K562 (cell line): ENCODE results near the gene SACS. TPM values are rescaled to one million over a fixed set of nuclear protein-coding genes. Genes with fewer than 3 reads are reported as not detected.

Experiments used
- ATAC-seq: fragments of 200-7000 bp; cut with Tn5 transposase; 3 replicates; pipeline ENCODE4 v1.9.1; 2020; ENCODE audit warnings: moderate library complexity
- BruUV-seq: library from RNA; stranded (reverse); fragments of 400-500 nt; replicated peaks from 2 replicates; lab custom pipeline; 2021; lab: Mats Ljungman, UMichigan
- CTCF ChIA-PET: fragments of 300-600 bp; formaldehyde crosslinking; extraction: SDS; loops from one replicate; lab custom pipeline; 2021; ENCODE audit warnings: low intra/inter-chr PET ratio; lab: Yijun Ruan, JAX
- POLR2A ChIA-PET: fragments of 300-600, 350-650 bp; sonication (Branson Sonifier 250); formaldehyde crosslinking; extraction: SDS; loops from one replicate; lab custom pipeline; 2021; ENCODE audit warnings: antibody characterized with exemption, inconsistent platforms; lab: Yijun Ruan, JAX
- DNase-seq, 4 experiments: peaks; one replicate each; pipeline versions ENCODE4 v3.0.0 to v3.0.0-alpha.2; 2011 to 2018; ENCODE audit warnings: low spot score in 3 of 4, mixed read lengths in 3 of 4; ENCODE audit errors: extremely low read depth in 1 of 4
- FAIRE-seq: peaks from 2 replicates; lab custom pipeline; 2011; peaks lifted over from hg19 to GRCh38; lab: Jason Lieb, UNC
- H2AFZ ChIP-seq: 2 replicates; pipeline ENCODE4 v1.6.0; 2011; ENCODE audit warnings: low read depth, low read length, control low read depth, inconsistent platforms
- H3K27ac ChIP-seq: fragments of 200-600 bp; 3 replicates; pipeline ENCODE4 v1.8.0; 2011; ENCODE audit warnings: low read depth, mild to moderate bottlenecking, control low read depth, inconsistent platforms, low read length, moderate library complexity, mixed read lengths; ENCODE audit errors: extremely low read depth
- H3K27me3 ChIP-seq, 2 experiments: fragments of 300-600 bp in 1 of 2; 2 replicates in 1 of 2; 3 replicates in 1 of 2; pipeline versions ENCODE4 v1.6.0 to v1.8.0; 2011; ENCODE audit warnings: inconsistent platforms in 2 of 2, low read length in 2 of 2, mild to moderate bottlenecking in 1 of 2, mixed read lengths in 1 of 2, moderate library complexity in 1 of 2; ENCODE audit not compliant: control insufficient read depth in 2 of 2, insufficient read depth in 2 of 2
- H3K36me3 ChIP-seq: fragments of 300-600 bp; 3 replicates; pipeline ENCODE4 v1.8.0; 2011; ENCODE audit warnings: mild to moderate bottlenecking, low read length, inconsistent platforms; ENCODE audit not compliant: control insufficient read depth, insufficient read depth
- H3K4me1 ChIP-seq, 2 experiments: fragments of 200-600 bp in 1 of 2; replicated peaks in 1 of 2; 2 replicates in 1 of 2; 3 replicates in 1 of 2; pipeline versions ENCODE4 v1.5.1 to v1.8.0; 2011; ENCODE audit warnings: inconsistent platforms in 2 of 2, low read length in 2 of 2, mild to moderate bottlenecking in 1 of 2, mixed read lengths in 1 of 2, moderate library complexity in 1 of 2; ENCODE audit not compliant: control insufficient read depth in 2 of 2, insufficient read depth in 2 of 2
- H3K4me2 ChIP-seq: 2 replicates; pipeline ENCODE4 v1.6.1; 2011; ENCODE audit warnings: low read length, control low read depth, inconsistent platforms, mixed read lengths; ENCODE audit not compliant: insufficient read depth
- H3K4me3 ChIP-seq: fragments of 200-600 bp; sonication (generic), shearing (Covaris generic); 2 replicates; pipeline ENCODE4 v1.5.1; 2016; ENCODE audit warnings: control low read depth, inconsistent platforms
- H3K79me2 ChIP-seq: fragments of 200-600 bp; 3 replicates; pipeline ENCODE4 v1.8.0; 2011; ENCODE audit warnings: low read length, inconsistent platforms; ENCODE audit not compliant: control insufficient read depth, insufficient read depth
- H3K9ac ChIP-seq, 2 experiments: 2 replicates each; pipeline versions ENCODE4 v1.6.0 to v1.6.1; 2011; ENCODE audit warnings: low read depth in 2 of 2, low read length in 2 of 2, control low read depth in 1 of 2, inconsistent platforms in 1 of 2, mild to moderate bottlenecking in 1 of 2, mixed read lengths in 1 of 2; ENCODE audit not compliant: insufficient read depth in 1 of 2
- H3K9me1 ChIP-seq: one replicate; pipeline ENCODE4 v1.6.0; 2011; ENCODE audit warnings: inconsistent platforms, mild to moderate bottlenecking, low read length, moderate library complexity; ENCODE audit not compliant: control insufficient read depth, insufficient read depth
- H3K9me3 ChIP-seq: replicated peaks from 2 replicates; pipeline ENCODE4 v1.5.1; 2011; ENCODE audit warnings: low read depth, low read length, inconsistent platforms; ENCODE audit not compliant: control insufficient read depth, insufficient read depth
- H4K20me1 ChIP-seq: replicated peaks from 2 replicates; pipeline ENCODE4 v1.6.1; 2011; ENCODE audit warnings: low read length, inconsistent platforms, mixed read lengths; ENCODE audit not compliant: control insufficient read depth, insufficient read depth
- ATF1 ChIP-seq, 2 experiments: fragments of 450-650 bp in 1 of 2; IDR thresholded peaks; 2 replicates each; pipeline ENCODE4 v1.6.1; 2016; ENCODE audit warnings: missing compliant biosample characterization in 1 of 2, missing genetic modification characterization in 1 of 2
- CREB1 ChIP-seq, 2 experiments: sonication (generic) in 1 of 2; formaldehyde crosslinking in 1 of 2; IDR thresholded peaks; 2 replicates each; pipeline versions ENCODE4 v1.6.1 to v1.8.0; 2012 to 2022; ENCODE audit warnings: inconsistent platforms in 1 of 2, mild to moderate bottlenecking in 1 of 2, missing genetic modification reagents in 1 of 2, moderate library complexity in 1 of 2
- DDX20 ChIP-seq: fragments of 450-650 bp; IDR thresholded peaks from 2 replicates; pipeline ENCODE4 v1.6.1; 2016; ENCODE audit warnings: missing genetic modification characterization, low read depth, mild to moderate bottlenecking, missing compliant biosample characterization, moderate library complexity
- DPF2 ChIP-seq: fragments of 450-650 bp; IDR thresholded peaks from 2 replicates; pipeline ENCODE4 v1.6.1; 2016
- HMG20B ChIP-seq: fragments of 250-450 bp; sonication (Bioruptor Pico); IDR thresholded peaks from 2 replicates; pipeline ENCODE4 v1.5.0; 2021; ENCODE audit warnings: mild to moderate bottlenecking
- NR3C1 ChIP-seq: sonication (generic); formaldehyde crosslinking; IDR thresholded peaks from 2 replicates; pipeline ENCODE4 v1.8.1; 2022; ENCODE audit warnings: missing genetic modification reagents
- RBFOX2 ChIP-seq: fragments of 200-400 bp; formaldehyde crosslinking; IDR thresholded peaks from 2 replicates; pipeline ENCODE4 v1.6.1; 2017; ENCODE audit warnings: low read depth, mild to moderate bottlenecking, low read length, moderate library complexity
- USF1 ChIP-seq: sonication (generic); formaldehyde crosslinking; IDR thresholded peaks from 2 replicates; pipeline ENCODE4 v1.9.0; 2022; ENCODE audit warnings: mild to moderate bottlenecking, missing genetic modification reagents
- ZNF217 ChIP-seq: sonication (generic); formaldehyde crosslinking; IDR thresholded peaks from 2 replicates; pipeline ENCODE4 v1.8.0; 2022; ENCODE audit warnings: mild to moderate bottlenecking, missing genetic modification reagents
- ZNF644 ChIP-seq: fragments of 200-800 bp; sonication (Bioruptor generic); IDR thresholded peaks from 2 replicates; pipeline ENCODE4 v1.6.1; 2016; ENCODE audit warnings: low read depth, missing genetic modification characterization, missing compliant biosample characterization
- WGBS: fragments of 100-300 bp; shearing (Covaris generic); methylation state at CpG from one replicate; pipeline ENCODE4 v1.1.6; 2016; ENCODE audit warnings: low coverage, mixed read lengths; ENCODE audit not compliant: insufficient coverage; ENCODE audit errors: missing lambda C conversion rate; 5-methylcytosine and 5-hydroxymethylcytosine counted together
- in situ Hi-C: fragments of 300-500 bp; cut with MboI; formaldehyde crosslinking; loops from 4 replicates; pipeline ENCODE4 v1.15.0; 2018; ENCODE audit warnings: inconsistent platforms, mixed read lengths
- intact Hi-C: fragments of 100-400 bp; cut with micrococcal nuclease; formaldehyde crosslinking; loops from 2 replicates; pipeline ENCODE4 v1.14.2; 2022
- polyA plus RNA-seq, 8 experiments: library from polyadenylated mRNA; depleted of rRNA in 4 of 8; stranded (reverse) in 5 of 8; unstranded in 3 of 8; fragments of >200 nt; fragmentation: Nextera tagmentation in 2 of 8; fragmentation: Illumina TruSeq in 1 of 8; extraction: Ambion mirVana in 2 of 8; extraction: Trizol in 1 of 8; gene quantifications; 2 replicates each; pipeline versions ENCODE4 v1.2.1 to v1.2.3, GENCODE V29; 2011 to 2014; ENCODE audit warnings: inconsistent platforms in 1 of 8, missing spikeins in 1 of 8
- total RNA-seq, 7 experiments: library from RNA; depleted of rRNA in 6 of 7; stranded (reverse); fragments of >200 nt in 6 of 7; fragmentation: Illumina TruSeq in 2 of 7; extraction: Trizol in 2 of 7; gene quantifications; 2 replicates each; pipeline versions ENCODE4 v1.2.1 to v1.2.3, GENCODE V29; 2011 to 2021; ENCODE audit warnings: low replicate concordance in 1 of 7
- TF ChIP-seq, protein P1 (sequence below), 2 experiments: IDR thresholded peaks; 2 replicates each; pipeline ENCODE4 v1.6.1; 2011; ENCODE audit warnings: borderline replicate concordance in 1 of 2, control low read depth in 1 of 2, low read depth in 1 of 2, low read length in 1 of 2, mild to moderate bottlenecking in 1 of 2, mixed read lengths in 1 of 2, moderate library complexity in 1 of 2; ENCODE audit not compliant: insufficient read depth in 1 of 2, insufficient read length in 1 of 2, poor library complexity in 1 of 2, severe bottlenecking in 1 of 2; ENCODE audit errors: extremely low read depth in 1 of 2
- TF ChIP-seq, protein P2 (sequence below): fragments of 250-450 bp; sonication (Bioruptor Pico); IDR thresholded peaks from 2 replicates; pipeline ENCODE4 v1.8.0; 2022; ENCODE audit warnings: inconsistent platforms

SACS gene
- total and polyA plus RNA-seq, 9 of the 15 experiments (the other 6 are each of a cell fraction or from before 2014, with no cell fraction given): 4.7 to 28.2 (median 18.9) TPM

DNA sequence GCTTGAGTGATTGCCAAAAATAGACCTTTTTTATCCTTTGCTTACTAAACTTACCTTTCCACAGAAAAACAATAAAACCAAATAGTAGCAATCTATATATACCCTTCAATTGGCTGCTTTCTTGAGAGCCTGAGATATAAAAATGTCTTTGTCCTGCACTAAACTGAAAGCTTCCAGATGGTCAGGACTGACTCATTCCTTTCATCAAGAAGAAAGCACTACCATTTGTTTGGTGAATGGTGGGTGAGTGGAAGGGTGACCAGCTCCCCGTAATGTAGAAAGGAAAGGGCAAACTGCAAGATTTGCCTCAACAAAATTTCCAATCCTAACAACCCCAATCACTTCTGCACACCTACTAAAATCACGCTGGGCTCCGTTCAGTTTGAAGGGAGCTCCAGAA lies 67.8 kb downstream of the SACS start:
- no peak overlapping the region for H3K4me2 ChIP-seq
- FAIRE-seq: no peak
- no peak for ATAC-seq
- no peaks in the 10 kb centered on the region for H4K20me1 ChIP-seq
- in situ Hi-C loops: no loop called here
- no peak overlapping the region for H3K4me3 ChIP-seq
- H3K9ac ChIP-seq: no peak overlapping the region
- no peaks in the 10 kb centered on the region for H3K9me3 ChIP-seq
- H3K27ac ChIP-seq: no peak overlapping the region
- peaks cover 68% of the 10 kb centered on the region; the same call in 2 of the 3 replicates for H3K36me3 ChIP-seq
- CTCF ChIA-PET: no interaction called here
- no peak for DNase-seq
- H3K27me3 ChIP-seq: no peaks in the 10 kb centered on the region
- POLR2A ChIA-PET: interaction anchor here (0.6 kb wide), 1 partner anchor 253 kb away, joined by 3 read pairs; no protein-coding TSS in a partner anchor
- 96% methylated on average over 3 of the region's 3 CpGs for WGBS
- no peaks in the 10 kb centered on the region for H3K9me1 ChIP-seq
- no peaks in the 10 kb centered on the region for H3K4me1 ChIP-seq
- no peaks in the 10 kb centered on the region for H3K79me2 ChIP-seq
- H2AFZ ChIP-seq: no peak overlapping the region
- no peak for TF ChIP-seq HMG20B (CRISPR knock-in tag)
- TF ChIP-seq NR3C1 (CRISPR knock-in tag): no peak
- TF ChIP-seq, protein P1, sequence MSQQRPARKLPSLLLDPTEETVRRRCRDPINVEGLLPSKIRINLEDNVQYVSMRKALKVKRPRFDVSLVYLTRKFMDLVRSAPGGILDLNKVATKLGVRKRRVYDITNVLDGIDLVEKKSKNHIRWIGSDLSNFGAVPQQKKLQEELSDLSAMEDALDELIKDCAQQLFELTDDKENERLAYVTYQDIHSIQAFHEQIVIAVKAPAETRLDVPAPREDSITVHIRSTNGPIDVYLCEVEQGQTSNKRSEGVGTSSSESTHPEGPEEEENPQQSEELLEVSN (IDR thresholded peaks at IDR 0.05; ENCODE audit: borderline replicate concordance in 1 of 2, extremely low read depth in 1 of 2, insufficient read depth in 1 of 2, insufficient read length in 1 of 2, low read depth in 1 of 2, low read length in 1 of 2, poor library complexity in 1 of 2, severe bottlenecking in 1 of 2): no peak
- no peak for TF ChIP-seq DPF2
- TF ChIP-seq ZNF644 (tag): no peak
- no peak for TF ChIP-seq RBFOX2
- no peak for TF ChIP-seq ZNF217
- no peak for TF ChIP-seq ATF1 (CRISPR knock-in tag; IDR thresholded peaks at IDR 0.05)
- TF ChIP-seq ATF1 (tag; IDR thresholded peaks at IDR 0.05): no peak
- TF ChIP-seq, protein P2, sequence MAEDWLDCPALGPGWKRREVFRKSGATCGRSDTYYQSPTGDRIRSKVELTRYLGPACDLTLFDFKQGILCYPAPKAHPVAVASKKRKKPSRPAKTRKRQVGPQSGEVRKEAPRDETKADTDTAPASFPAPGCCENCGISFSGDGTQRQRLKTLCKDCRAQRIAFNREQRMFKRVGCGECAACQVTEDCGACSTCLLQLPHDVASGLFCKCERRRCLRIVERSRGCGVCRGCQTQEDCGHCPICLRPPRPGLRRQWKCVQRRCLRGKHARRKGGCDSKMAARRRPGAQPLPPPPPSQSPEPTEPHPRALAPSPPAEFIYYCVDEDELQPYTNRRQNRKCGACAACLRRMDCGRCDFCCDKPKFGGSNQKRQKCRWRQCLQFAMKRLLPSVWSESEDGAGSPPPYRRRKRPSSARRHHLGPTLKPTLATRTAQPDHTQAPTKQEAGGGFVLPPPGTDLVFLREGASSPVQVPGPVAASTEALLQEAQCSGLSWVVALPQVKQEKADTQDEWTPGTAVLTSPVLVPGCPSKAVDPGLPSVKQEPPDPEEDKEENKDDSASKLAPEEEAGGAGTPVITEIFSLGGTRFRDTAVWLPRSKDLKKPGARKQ (CRISPR knock-in tag): no peak
- TF ChIP-seq CREB1 (IDR thresholded peaks at IDR 0.05): no peak
- no peak for TF ChIP-seq CREB1 (CRISPR knock-in tag; IDR thresholded peaks at IDR 0.05)
- no peak for TF ChIP-seq USF1 (CRISPR knock-in tag)
- TF ChIP-seq DDX20 (tag): no peak
- TF ChIP-seq, all 486 proteins: peak for 0
- intact Hi-C loops: no loop called here
- BruUV-seq: no TSS peak
